Measurements from ENCODE around the gene RAD51B.
"Not testable (repeated sequence)": the region's sequence is repeated elsewhere in the genome, so short reads cannot be mapped to it uniquely, and the experiment has no call there.

GRCh38 chr14:68434173-68434572, 614.6 kb downstream of the RAD51B start:
- not testable (repeated sequence) for TF ChIP-seq CTCF, POLR2AphosphoS5, POLR2A (IDR thresholded peaks at IDR 0.05)
